Caco-2 (cell line): ENCODE data around the gene R3HDM2. TPM values are rescaled to one million over a fixed set of nuclear protein-coding genes. Genes with fewer than 3 reads are reported as not detected.
A peak's percentile ranks its signal among the peaks of the same experiment; 100 is the strongest.

Experiments used
- BruUV-seq: library from RNA; stranded (reverse); fragments of 400-500 nt; replicated peaks from 2 replicates; lab custom pipeline; 2021; lab: Mats Ljungman, UMichigan
- CTCF ChIA-PET: fragments of 300-600 bp; sonication (Branson Sonifier 250); formaldehyde crosslinking; loops from one replicate; lab custom pipeline; 2022; ENCODE audit warnings: antibody characterized with exemption; lab: Charles Lee
- POLR2A ChIA-PET: fragments of 300-600 bp; sonication (Branson Sonifier 250); formaldehyde crosslinking; loops from one replicate; lab custom pipeline; 2022; ENCODE audit warnings: antibody characterized with exemption; lab: Charles Lee
- DNase-seq, 2 experiments: peaks; one replicate each; pipeline versions ENCODE4 v3.0.0 to v3.0.0-alpha.2; 2020 to 2022
- H3K27me3 ChIP-seq: replicated peaks from 2 replicates; pipeline ENCODE4 v1.6.0; 2011; ENCODE audit warnings: low read length; ENCODE audit not compliant: control insufficient read depth, insufficient read depth
- H3K36me3 ChIP-seq: 2 replicates; pipeline ENCODE4 v1.5.1; 2011; ENCODE audit warnings: low read length; ENCODE audit not compliant: control insufficient read depth, insufficient read depth
- H3K4me1 ChIP-seq: fragments of 250-450 bp; sonication (Bioruptor Pico); 2 replicates; pipeline ENCODE4 v1.5.1; 2020; ENCODE audit warnings: mild to moderate bottlenecking
- H3K4me3 ChIP-seq: 2 replicates; pipeline ENCODE4 v1.5.1; 2011; ENCODE audit warnings: low read depth, mild to moderate bottlenecking, control low read depth, low read length
- H3K9me3 ChIP-seq: fragments of 250-450 bp; sonication (Bioruptor Pico); 2 replicates; pipeline ENCODE4 v1.5.1; 2020; ENCODE audit warnings: mild to moderate bottlenecking, moderate library complexity
- H3K27ac Mint-ChIP-seq: one replicate; pipeline ENCODE4 v1.8.0; 2022; ENCODE audit warnings: mixed read lengths; ENCODE audit not compliant: unreplicated experiment
- H3K27me3 Mint-ChIP-seq: one replicate; pipeline ENCODE4 v1.8.0; 2022; ENCODE audit warnings: mixed read lengths; ENCODE audit not compliant: insufficient read depth, unreplicated experiment
- H3K36me3 Mint-ChIP-seq: one replicate; pipeline ENCODE4 v1.8.0; 2022; ENCODE audit warnings: mild to moderate bottlenecking, mixed read lengths; ENCODE audit not compliant: insufficient read depth, unreplicated experiment
- H3K4me1 Mint-ChIP-seq: one replicate; pipeline ENCODE4 v1.8.0; 2022; ENCODE audit warnings: low read depth, mixed read lengths; ENCODE audit not compliant: unreplicated experiment
- H3K4me3 Mint-ChIP-seq: one replicate; pipeline ENCODE4 v1.8.0; 2022; ENCODE audit warnings: mild to moderate bottlenecking, moderate library complexity, mixed read lengths; ENCODE audit not compliant: unreplicated experiment
- H3K9me3 Mint-ChIP-seq: one replicate; pipeline ENCODE4 v1.8.0; 2022; ENCODE audit warnings: mixed read lengths; ENCODE audit not compliant: unreplicated experiment
- CTCF ChIP-seq, 2 experiments: fragments of 200-600 bp in 1 of 2; IDR thresholded peaks; 1 replicate in 1 of 2; 2 replicates in 1 of 2; pipeline versions ENCODE4 v1.5.1 to v1.8.0; 2011 to 2022; ENCODE audit warnings: antibody characterized with exemption in 1 of 2, control low read depth in 1 of 2, inconsistent platforms in 1 of 2, low read depth in 1 of 2, low read length in 1 of 2, mild to moderate bottlenecking in 1 of 2, moderate library complexity in 1 of 2; ENCODE audit not compliant: insufficient read depth in 1 of 2, severe bottlenecking in 1 of 2, unreplicated experiment in 1 of 2
- intact Hi-C: fragments of 100-400 bp; cut with micrococcal nuclease; formaldehyde crosslinking; loops from one replicate; pipeline ENCODE4 v1.10.0; 2022; ENCODE audit not compliant: unreplicated experiment
- total RNA-seq: library from RNA; stranded (reverse); gene quantifications from 2 replicates; pipeline ENCODE4 v1.2.3, GENCODE V29; 2022

The R3HDM2 gene
- total RNA-seq, 1 experiment from 2014 or later, result 33.7 TPM

DNA sequence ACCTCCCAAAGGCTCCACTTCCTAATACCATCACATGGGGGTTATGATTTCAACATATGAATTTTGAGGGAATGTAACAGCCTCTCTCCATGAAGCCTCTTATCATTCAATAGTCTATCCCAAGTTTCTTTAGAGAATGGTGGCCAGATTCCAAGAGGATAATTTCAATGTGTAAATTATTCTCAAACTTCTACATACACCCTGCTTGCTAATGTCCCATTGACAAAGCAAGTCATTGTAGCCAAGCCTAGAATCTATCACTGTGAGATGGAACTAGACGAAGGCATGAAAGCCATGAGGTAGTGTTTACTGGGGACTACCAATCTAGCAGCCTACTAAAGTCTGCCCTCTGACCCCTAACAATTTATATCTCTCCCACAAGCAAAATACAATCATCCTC lies 7.6 kb upstream of the R3HDM2 start:
- no peak for TF ChIP-seq CTCF (IDR thresholded peaks at IDR 0.05; ENCODE audit: insufficient read depth in 1 of 2, low read depth in 1 of 2, low read length in 1 of 2, severe bottlenecking in 1 of 2, unreplicated experiment in 1 of 2)
- no peaks in the 10 kb centered on the region for H3K36me3 Mint-ChIP-seq
- H3K4me1 Mint-ChIP-seq, result peaks cover 6% of the 10 kb centered on the region
- no peak overlapping the region for H3K4me3 Mint-ChIP-seq
- H3K9me3 Mint-ChIP-seq, result no peaks in the 10 kb centered on the region
- DNase-seq, result no peak
- BruUV-seq, result no TSS peak
- ChIA-PET POLR2A (no interaction called here), CTCF (no interaction called here)
- Histone ChIP-seq H3K27me3 (no peaks in the 10 kb centered on the region), H3K4me1 (peaks cover 9% of the 10 kb centered on the region), H3K36me3 (no peaks in the 10 kb centered on the region), H3K9me3 (no peaks in the 10 kb centered on the region), H3K4me3 (no peak overlapping the region)
- H3K27ac Mint-ChIP-seq, result no peak overlapping the region
- H3K27me3 Mint-ChIP-seq, result no peaks in the 10 kb centered on the region
- intact Hi-C loops, result no loop called here

- CTCF ChIA-PET, result interaction anchor here (0.7 to 1.3 kb wide), 2 partner anchors 17 kb away, joined by 3 to 5 read pairs; no protein-coding TSS in a partner anchor
- Mint-ChIP-seq H3K4me1 (peaks cover 6% of the 10 kb centered on the region), H3K9me3 (no peaks in the 10 kb centered on the region), H3K27ac (peak overlapping the region; percentile 33), H3K36me3 (peaks cover 9% of the 10 kb centered on the region), H3K4me3 (no peak overlapping the region), H3K27me3 (no peaks in the 10 kb centered on the region)
- Histone ChIP-seq H3K9me3 (no peaks in the 10 kb centered on the region), H3K36me3 (no peaks in the 10 kb centered on the region), H3K4me1 (peaks cover 9% of the 10 kb centered on the region), H3K27me3 (no peaks in the 10 kb centered on the region), H3K4me3 (no peak overlapping the region)
- no peak for TF ChIP-seq CTCF (IDR thresholded peaks at IDR 0.05; ENCODE audit: insufficient read depth in 1 of 2, low read depth in 1 of 2, low read length in 1 of 2, severe bottlenecking in 1 of 2, unreplicated experiment in 1 of 2)
- POLR2A ChIA-PET, result no interaction called here
- intact Hi-C loops, result no loop called here
- no TSS peak for BruUV-seq
- peak in 1 of 2 experiments; percentile 9 for DNase-seq
Observed at GRCh38 chr12:57435293-57435692, 4.5 kb upstream of the R3HDM2 start.

DNA sequence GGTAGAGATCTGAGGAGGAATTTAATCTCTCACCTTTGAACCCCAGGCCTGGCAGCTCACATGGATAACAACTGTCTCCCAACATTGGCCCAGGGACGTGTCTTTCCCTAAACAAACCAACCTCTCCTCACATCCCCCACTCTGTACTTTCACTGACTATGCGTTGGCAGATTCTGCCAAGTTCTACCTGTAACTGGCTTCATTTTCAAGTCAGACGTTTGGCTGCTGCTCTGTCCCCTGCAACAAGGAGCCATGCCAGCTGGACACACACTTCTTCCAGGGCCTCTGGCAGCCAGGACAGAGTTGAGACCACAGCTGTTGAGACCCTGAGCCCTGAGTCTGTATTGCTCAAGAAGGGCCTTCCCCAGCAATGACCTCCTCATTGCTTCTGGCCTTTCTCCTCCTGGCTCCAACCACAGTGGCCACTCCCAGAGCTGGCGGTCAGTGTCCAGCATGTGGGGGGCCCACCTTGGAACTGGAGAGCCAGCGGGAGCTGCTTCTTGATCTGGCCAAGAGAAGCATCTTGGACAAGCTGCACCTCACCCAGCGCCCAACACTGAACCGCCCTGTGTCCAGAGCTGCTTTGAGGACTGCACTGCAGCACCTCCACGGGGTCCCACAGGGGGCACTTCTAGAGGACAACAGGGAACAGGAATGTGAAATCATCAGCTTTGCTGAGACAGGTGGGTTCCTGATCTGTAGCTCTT lies 3.8 kb upstream of the R3HDM2 start, which contains the start of gene INHBC:
TSS of gene INHBC (plus strand) at position 268 of the 707 bp plus-strand sequence. CDS start at position 371, 103 bp downstream.
- intact Hi-C loops, result no loop called here

More for the DNA sequence above, 3.8 kb upstream of the R3HDM2 start, which contains the start of gene INHBC:
- Mint-ChIP-seq H3K36me3 (peaks cover 9% of the 10 kb centered on the region), H3K4me1 (peaks cover 6% of the 10 kb centered on the region), H3K9me3 (no peaks in the 10 kb centered on the region), H3K4me3 (no peak within 1 kb of the TSS), H3K27me3 (no peaks in the 10 kb centered on the region), H3K27ac (peak within 1 kb of the TSS; percentile 33)
- H3K27me3 ChIP-seq, result no peaks in the 10 kb centered on the region
- no peaks in the 10 kb centered on the region for H3K36me3 ChIP-seq
- CTCF ChIA-PET, result interaction anchor here (1.3 kb wide), 1 partner anchor 18 kb away, joined by 5 read pairs; no protein-coding TSS in a partner anchor
- no peak within 1 kb of the TSS for H3K4me3 ChIP-seq
- POLR2A ChIA-PET, result no interaction called here
- BruUV-seq, result no TSS peak
- H3K9me3 ChIP-seq, result no peaks in the 10 kb centered on the region
- peaks cover 9% of the 10 kb centered on the region for H3K4me1 ChIP-seq
- no peak for TF ChIP-seq CTCF (IDR thresholded peaks at IDR 0.05; ENCODE audit: insufficient read depth in 1 of 2, low read depth in 1 of 2, low read length in 1 of 2, severe bottlenecking in 1 of 2, unreplicated experiment in 1 of 2)
- DNase-seq, result peak in 1 of 2 experiments; percentile 35
